ENCODE measurements around the gene MVB12B.
"Not testable (repeated sequence)": the region's sequence is repeated elsewhere in the genome, so short reads cannot be mapped to it uniquely, and the experiment has no call there.

The MVB12B gene

DNA sequence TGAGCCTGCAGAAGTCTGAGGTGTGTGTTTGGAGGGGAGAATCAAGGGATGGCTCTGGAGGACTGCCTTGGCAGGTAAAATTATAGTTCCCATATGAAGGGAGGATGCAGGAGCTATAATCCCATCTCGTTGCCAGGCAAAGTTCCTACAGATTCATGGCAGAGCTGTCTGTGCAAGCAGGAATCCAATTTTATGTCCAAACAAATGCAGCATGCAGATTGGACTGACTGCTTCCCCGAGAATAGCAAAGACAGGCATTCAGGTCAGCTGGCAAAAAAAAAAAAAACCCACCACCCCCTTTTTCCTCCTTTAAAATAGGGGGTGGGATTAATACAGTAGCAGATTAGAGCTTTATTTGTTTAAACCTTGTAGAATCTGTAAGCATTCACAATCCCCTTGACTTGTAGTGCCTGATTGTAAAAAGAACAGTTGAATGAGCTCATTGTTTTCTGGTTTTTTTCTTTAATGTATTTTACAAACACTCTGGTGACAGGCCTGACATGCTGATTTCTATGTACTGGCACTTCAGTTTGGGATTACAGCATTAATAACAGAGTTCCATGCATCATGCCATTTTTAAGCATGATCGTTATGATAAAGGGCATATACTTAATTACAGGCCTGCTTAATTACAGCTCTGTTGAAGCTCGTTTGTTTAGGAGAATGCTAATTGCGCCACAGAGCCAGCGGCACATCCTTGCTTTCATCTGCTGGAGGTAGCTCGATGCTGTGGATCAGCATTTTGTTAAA lies 145.7 kb downstream of the MVB12B start:
- no peak for DNase-seq (ENCODE audit: low read depth)
- TF ChIP-seq, protein P1, sequence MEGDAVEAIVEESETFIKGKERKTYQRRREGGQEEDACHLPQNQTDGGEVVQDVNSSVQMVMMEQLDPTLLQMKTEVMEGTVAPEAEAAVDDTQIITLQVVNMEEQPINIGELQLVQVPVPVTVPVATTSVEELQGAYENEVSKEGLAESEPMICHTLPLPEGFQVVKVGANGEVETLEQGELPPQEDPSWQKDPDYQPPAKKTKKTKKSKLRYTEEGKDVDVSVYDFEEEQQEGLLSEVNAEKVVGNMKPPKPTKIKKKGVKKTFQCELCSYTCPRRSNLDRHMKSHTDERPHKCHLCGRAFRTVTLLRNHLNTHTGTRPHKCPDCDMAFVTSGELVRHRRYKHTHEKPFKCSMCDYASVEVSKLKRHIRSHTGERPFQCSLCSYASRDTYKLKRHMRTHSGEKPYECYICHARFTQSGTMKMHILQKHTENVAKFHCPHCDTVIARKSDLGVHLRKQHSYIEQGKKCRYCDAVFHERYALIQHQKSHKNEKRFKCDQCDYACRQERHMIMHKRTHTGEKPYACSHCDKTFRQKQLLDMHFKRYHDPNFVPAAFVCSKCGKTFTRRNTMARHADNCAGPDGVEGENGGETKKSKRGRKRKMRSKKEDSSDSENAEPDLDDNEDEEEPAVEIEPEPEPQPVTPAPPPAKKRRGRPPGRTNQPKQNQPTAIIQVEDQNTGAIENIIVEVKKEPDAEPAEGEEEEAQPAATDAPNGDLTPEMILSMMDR (IDR thresholded peaks at IDR 0.05; ENCODE audit: low read depth, low read length, missing control alignments) = no peak
- in situ Hi-C loops (cut with HindIII; ENCODE audit: low sequenced_read_pairs) = no loop called here
- H3K4me3 ChIP-seq (ENCODE audit: low read depth, low read length) = no peak overlapping the region

DNA sequence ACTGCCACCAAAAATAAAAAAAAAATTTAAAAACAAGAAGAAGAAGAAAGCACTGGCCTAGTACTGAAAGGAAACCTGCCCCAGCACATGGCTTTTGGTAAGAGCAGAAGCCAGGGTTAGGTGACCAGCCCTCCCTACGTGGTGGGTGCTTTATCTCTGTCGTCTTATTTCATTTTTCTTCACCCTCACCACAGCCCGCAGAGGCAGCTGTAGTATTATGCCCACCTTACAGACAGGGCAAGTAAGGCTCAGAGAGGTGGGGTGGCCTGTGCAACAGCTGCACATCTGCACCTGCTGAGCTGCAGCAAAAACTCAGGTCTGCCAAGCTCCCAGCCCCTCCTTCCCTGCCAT lies 146.3 kb downstream of the MVB12B start:
- in situ Hi-C loops (cut with HindIII; ENCODE audit: low sequenced_read_pairs) = no loop called here
- DNase-seq (ENCODE audit: low read depth) = no peak
- TF ChIP-seq, protein P1 (IDR thresholded peaks at IDR 0.05; ENCODE audit: low read depth, low read length, missing control alignments) = no peak
- no peak overlapping the region for H3K4me3 ChIP-seq (ENCODE audit: low read depth, low read length)

DNA sequence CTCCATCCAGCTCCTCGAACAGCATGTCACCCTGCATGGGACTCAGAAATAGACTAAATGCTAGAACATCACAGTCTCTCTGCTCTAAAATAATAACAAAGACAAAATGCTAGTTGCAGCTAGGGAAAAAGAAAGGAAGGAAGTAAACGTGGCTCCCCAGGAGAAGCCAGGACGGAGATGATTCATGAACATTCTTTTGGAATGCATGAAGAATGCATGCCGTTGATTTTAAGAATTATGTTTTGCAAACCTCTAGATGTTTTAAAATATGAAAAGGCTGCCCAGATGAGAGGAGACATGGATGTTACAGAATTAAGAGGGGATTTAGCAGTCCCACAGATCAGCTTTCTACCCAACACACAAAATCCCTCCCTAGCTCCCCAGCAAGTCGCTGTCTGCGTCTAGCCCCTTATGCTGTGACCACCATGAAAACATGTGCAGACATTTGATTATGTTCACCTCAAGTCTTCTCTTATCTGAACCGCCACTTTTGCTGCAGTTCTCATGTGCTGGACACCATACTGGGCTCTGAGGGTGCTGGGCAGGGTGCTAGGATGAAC lies 147.7 kb downstream of the MVB12B start:
- no peak overlapping the region for H3K4me3 ChIP-seq (ENCODE audit: low read depth, low read length)
- TF ChIP-seq, protein P1 (IDR thresholded peaks at IDR 0.05; ENCODE audit: low read depth, low read length, missing control alignments) = no peak
- in situ Hi-C loops (cut with HindIII; ENCODE audit: low sequenced_read_pairs) = no loop called here
- DNase-seq (ENCODE audit: low read depth) = peak; percentile 52

DNA sequence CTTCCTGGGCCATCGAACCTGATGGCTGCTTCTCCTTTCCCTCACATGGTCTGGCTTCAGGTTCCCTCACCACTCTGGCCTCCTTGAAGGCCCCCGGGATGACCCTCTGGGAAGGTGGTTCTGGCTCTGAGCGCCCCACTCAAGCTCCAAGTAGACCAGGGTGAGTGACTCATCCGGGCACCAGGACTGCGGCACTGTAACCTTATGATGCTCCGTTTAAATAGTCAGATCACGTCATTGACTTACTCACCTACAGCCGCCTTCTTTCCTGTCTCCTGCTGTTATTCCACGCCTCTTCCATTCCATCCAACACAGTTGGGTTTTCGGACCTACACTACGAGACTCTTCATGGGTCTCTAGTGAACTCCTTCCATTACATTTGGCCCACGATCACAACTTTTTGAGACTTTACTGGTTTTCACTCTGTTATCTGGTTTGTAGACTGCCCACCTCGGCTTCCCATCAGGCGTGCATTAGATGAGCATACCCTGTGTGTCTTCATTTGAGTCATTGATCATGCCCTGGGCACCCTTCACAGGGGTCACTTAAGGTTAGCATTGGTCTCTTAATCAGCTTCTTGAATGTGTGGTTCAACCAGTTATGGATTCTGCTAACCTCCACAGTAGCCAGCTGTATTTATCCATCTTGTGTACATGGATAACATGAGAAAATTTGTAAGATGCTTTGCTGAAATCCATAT lies 148.3 kb downstream of the MVB12B start:
- TF ChIP-seq, protein P1 (IDR thresholded peaks at IDR 0.05; ENCODE audit: low read depth, low read length, missing control alignments) = no peak
- DNase-seq (ENCODE audit: low read depth) = peak; percentile 76
- no peak overlapping the region for H3K4me3 ChIP-seq (ENCODE audit: low read depth, low read length)
- in situ Hi-C loops (cut with HindIII; ENCODE audit: low sequenced_read_pairs) = no loop called here

DNA sequence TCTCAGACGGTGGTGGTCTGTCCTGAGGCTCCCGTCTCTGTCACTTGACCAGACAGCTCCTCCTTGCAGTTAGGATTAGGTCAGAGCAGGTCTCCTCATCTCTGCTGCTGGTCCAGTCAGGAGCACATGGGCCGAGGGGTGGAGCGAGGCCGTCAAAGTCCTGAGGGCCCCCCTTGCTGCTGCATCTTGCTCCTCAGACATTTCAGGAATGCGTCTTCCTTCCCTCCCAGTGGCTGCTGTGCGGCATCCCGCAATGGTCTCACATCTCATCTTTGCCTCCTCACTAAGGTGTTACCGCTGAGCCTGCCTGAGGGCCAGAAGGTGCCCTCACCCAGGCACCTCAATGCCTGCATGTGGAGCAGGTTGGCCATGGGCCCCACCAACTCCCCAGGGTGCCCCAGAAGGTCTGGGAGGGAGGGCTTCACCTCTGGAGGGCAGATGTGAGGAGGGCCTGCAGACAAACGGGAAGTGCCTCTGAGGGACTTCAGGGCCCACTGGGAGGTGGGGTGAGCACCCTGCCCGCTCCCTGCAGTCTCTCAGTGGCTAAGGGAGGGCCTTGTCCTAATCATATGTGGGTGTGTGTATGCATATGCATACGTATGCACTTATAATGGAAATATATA lies 149.4 kb downstream of the MVB12B start:
- TF ChIP-seq, protein P1 (IDR thresholded peaks at IDR 0.05; ENCODE audit: low read depth, low read length, missing control alignments) = no peak
- no peak for DNase-seq (ENCODE audit: low read depth)
- in situ Hi-C loops (cut with HindIII; ENCODE audit: low sequenced_read_pairs) = no loop called here

DNA sequence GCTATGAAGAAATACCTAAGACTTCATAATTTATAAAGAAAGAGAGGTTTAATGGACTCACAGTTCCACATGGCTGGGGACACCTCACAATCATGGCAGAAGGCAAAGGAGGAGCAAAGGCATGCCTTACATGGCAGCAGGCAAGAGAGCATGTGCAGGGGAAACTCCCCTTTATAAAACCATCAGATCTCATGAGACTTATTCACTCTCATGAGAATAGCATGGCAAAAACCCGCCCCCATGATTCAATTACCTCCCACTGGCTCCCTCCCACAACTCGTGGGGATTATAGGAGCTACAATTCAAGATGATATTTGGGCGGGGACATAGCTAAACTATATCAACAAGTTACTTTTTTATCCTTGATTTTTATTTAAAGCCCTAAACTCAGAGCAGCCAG lies 150.8 kb downstream of the MVB12B start:
- H3K4me3 ChIP-seq (ENCODE audit: low read depth, low read length); in situ Hi-C loops (cut with HindIII; ENCODE audit: low sequenced_read_pairs); DNase-seq (ENCODE audit: low read depth): not testable (repeated sequence)

More for the DNA sequence above, 149.4 kb downstream of the MVB12B start:
- no peak overlapping the region for H3K4me3 ChIP-seq (ENCODE audit: low read depth, low read length)

Data from astrocyte of the cerebellum (primary cell).